GM21423 (cell line): ENCODE data around the gene SPIRE1.
"Not testable (repeated sequence)": the region's sequence is repeated elsewhere in the genome, so short reads cannot be mapped to it uniquely, and the experiment has no call there.

Experiments used
- ATAC-seq: cut with Tn5 transposase; IDR thresholded peaks from one replicate; pipeline ENCODE4 v1.9.1; 2021; ENCODE audit warnings: mild to moderate bottlenecking, moderate library complexity; ENCODE audit not compliant: unreplicated experiment

The SPIRE1 gene

GRCh38 chr18:12647773-12648172 is 10.1 kb downstream of the SPIRE1 start:
- ATAC-seq: no peak

DNA sequence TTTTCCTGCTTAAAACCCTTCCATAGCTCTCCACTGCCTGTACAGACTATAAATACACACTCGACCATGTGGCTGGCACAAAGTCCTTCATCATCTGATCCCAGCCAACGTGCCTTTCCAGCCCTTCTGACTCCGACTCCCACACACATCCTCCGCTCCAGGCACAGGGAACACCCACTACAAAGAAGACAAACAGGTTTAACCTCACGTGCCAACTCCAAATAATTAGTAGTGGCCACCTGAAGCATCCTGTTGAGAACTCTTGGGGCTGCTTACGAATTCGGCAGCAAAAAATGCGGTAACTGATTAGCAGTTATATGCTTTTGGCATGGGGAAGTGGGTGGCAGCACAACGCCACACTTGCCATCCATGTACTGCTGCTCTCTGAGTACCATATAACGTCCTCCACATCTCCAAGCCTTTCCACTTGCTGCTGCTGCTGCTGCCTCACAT is 12.1 kb downstream of the SPIRE1 start:
- ATAC-seq: no peak

DNA sequence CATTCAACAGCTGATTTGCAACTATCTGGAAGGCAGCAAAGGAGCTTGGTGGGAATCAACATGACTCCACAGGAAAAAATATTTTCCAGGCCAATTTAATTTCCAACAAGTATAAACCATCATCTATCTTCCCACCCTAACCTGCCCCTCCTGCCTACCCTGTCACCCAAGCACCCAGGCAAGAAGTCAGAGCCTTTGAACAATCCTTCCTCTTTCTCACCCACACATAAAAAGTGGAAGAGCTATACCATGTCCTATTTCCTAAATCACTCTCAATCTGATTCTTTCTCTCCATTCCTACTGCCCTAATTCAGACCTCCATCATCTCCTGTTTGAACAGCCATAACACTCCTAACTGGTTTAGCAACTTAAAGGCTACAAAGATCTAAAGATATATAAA is 12.7 kb downstream of the SPIRE1 start:
- ATAC-seq: no peak

DNA sequence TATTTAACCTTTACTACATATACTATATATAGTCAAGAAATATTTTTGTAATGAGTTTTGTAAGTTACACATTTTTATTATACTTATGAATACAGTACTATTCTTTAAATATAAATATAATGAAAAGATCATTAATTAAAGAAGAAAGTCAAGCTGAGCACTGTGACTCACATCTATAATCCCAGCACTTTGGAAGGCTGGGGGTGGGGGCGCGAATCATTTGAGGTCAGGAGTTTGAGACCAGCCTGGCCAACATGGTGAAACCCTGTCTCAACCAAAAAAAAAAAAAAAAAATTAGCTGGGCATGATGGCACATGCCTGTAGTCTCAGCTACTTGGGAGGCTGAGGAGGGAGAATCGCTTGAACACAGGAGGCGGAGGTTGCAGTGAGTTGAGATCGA is 14.2 kb downstream of the SPIRE1 start:
- not testable (repeated sequence) for ATAC-seq

DNA sequence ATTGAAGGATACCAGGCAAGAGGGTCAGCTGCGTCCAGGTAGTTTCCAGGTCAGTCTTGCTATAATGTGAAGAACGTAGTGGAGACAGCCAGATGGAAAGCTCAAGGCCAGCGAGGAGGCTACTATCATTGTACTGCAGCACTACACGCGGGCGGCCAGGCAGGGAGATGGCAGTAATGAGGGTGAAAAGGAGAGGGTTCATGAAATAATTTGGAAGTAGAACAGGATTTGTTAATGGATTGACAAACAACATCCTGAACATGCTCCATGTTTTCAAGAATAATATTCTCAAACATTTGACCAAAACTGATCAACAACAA is 17.1 kb downstream of the SPIRE1 start:
- ATAC-seq: no peak

- no peak for ATAC-seq
These were observed 17.7 kb downstream of the SPIRE1 start for GRCh38 chr18:12639990-12640880.

DNA sequence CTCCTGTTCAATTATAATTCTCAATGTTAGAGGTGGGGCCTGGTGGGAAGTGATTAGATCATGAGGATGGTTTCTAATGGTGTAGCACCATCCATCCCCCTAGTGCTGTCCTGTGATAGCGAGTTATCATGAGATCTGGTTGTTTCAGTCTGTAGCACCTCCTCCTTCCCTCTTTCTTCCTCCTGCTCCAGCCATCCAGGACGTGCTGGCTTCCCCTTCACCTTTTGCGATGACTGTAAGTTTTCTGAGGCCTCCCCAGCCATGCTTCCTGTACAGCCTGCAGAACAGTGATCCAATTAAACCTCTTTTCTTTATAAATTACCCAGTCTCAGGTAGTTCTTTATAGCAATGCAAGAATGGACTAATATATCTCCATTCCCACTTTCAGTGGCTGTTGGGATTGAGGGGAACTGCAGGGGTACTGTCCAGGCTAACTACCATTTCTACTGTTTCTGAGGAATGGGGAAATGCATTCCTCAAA is 19.2 kb downstream of the SPIRE1 start:
- ATAC-seq: no peak

DNA sequence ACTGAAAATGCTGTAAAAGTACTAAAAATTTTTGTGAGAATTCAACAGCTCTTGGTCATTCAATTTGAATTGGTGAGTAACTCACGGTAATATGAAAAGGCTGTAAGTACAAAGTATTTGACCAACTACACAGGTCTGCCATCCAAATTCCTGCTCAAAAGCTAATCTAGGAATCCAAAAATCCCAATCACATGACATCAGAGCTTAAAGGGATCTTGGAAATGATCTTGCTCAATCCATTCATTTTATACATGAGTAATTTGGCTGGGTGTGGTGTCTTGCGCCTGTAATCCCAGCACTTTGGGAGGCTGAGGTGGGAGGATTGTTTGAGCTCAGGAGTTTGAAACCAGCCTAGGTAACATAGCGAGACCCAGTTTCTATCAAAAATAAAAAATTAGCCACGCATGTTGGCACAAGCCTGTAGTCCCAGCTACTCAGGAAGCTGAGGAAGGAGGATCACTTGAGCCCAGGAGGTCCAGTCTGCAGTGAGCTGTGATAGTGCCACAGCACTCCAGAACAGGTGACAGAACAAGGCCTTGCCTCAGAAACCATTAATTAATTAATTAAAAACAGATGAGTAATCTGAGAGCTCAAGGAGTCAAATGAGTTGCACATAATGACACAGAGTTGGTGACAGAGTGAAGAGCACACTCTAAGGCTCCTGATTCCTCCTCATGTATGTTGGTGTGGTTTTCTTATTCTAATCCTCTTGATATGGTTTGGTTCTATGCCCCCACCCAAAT is 19.8 kb downstream of the SPIRE1 start:
- ATAC-seq: no peak

- no peak for ATAC-seq
These were observed 20.5 kb downstream of the SPIRE1 start for GRCh38 chr18:12637393-12637792.

- ATAC-seq: no peak
These were observed 26.0 kb downstream of the SPIRE1 start for GRCh38 chr18:12631831-12632477.

- ATAC-seq: no peak
These were observed 27.8 kb downstream of the SPIRE1 start for GRCh38 chr18:12630136-12630535.

DNA sequence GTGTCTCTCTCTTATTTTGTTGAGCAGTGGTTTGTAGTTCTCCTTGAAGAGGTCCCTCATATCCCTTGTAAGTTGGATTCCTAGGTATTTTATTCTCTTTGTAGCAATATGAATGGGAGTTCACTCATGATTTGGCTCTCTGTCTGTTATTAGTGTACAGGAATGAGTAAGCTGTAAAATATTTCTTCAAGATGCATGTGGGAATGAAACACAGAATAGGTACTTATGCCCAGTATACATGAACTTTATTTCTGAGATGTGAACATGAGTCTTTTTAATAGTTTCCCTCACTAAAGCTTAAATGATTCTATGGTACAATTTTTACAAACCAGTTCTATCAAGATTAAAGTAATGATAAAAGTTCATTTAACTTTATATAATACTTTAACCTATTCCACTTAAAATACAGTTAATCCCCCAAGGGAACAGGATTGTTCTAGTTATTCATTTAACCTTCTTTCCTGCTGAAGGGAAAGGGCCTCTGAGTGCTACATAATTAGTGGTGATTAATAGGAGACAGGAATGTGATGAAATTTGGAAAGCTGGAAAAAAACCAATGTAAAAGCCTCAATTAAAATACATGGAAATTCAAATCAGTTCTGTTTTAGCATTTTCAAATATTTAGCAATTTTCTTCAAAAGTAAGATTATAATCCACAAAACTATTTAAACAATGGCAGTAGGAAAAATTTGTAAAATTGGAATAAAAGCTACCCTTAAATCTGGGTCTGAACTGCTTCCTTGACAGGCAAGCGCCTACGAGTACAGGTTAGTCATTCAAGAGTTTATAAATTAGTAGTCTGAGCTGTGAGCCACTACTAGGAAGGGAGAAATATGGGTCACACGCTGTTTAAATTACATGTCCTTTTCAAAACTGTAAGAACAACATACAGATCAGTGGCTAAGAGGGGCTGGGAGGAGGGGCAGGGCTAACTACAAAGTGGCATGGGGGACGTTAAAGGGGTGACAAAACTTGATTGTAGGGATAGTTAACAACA is 28.9 kb downstream of the SPIRE1 start:
- no peak for ATAC-seq

DNA sequence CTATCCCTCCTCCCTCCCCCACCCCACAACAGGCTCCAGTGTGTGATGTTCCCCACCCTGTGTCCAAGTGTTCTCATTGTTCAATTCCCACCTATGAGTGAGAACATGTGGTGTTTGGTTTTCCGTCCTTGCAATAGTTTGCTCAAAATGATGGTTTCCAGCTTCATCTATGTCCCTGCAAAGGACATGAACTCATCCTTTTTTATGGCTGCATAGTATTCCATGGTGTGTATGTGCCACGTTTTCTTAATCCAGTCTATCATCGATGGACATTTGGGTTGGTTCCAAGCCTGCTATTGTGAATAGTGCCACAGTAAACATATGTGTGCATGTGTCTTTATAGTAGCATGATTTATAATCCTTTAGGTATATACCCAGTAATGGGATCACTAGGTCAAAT is 30.7 kb downstream of the SPIRE1 start:
- not testable (repeated sequence) for ATAC-seq

DNA sequence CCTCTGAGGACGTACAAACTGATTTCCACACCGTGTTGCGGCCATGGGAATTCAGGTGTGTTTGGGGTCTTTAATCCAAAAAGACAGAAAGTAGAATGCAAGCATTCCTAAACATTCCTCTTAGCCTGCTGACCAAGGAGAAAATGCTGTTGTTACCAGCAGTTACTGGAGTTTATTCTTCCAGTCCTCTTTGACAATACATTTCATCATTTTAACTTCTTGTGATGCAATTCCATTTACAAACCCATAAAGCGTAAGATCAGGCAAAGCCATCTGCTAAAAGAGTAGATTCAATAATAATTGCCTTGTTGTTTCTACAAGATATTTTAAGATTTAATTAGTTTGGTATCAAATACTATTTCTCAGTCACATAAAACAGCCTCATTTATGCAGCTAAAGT is 32.7 kb downstream of the SPIRE1 start:
- ATAC-seq: no peak

- no peak for ATAC-seq
These were observed 36.1 kb downstream of the SPIRE1 start for GRCh38 chr18:12621742-12622306.

GRCh38 chr18:12615748-12616147 is 42.2 kb downstream of the SPIRE1 start:
- ATAC-seq: no peak

- ATAC-seq: no peak
These were observed 49.6 kb downstream of the SPIRE1 start for GRCh38 chr18:12608301-12608700.

DNA sequence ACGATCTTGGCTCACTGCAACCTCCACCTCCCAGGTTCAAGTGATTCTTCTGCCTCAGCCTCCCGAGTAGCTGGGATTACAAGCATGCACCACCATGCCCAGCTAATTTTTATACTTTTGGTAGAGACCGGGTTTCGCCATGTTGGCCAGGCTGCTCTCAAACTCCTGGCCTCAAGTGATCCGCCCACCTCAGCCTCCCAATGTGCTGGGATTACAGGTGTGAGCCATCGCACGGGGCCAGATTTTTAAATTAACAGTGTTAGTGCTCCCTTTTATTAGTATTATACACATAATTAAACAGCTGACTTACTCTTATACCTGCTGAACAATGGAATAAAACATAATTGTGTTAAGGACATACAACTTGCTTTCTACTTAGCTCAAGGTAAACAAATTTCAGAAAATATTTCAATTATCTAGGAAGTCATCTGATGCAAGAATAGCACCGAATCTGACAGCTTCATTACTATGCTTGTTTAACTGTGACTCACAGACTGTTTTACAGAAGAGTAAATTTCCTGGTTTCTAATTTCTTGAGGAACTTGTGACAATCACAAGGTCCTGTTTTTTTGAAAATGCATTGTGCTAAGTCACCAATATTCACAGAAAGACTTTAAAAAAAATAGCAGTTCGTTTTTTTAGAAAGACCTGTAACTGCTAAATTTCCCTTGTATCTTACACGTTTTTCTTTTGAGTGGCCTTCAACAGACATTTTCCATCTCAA is 51.2 kb downstream of the SPIRE1 start:
- ATAC-seq: no peak

GRCh38 chr18:12604445-12605007 is 53.4 kb downstream of the SPIRE1 start:
- ATAC-seq: no peak
